Measurements from ENCODE around the gene CACNA2D2.
A peak's percentile ranks its signal among the peaks of the same experiment; 100 is the strongest.

Gene CACNA2D2

DNA sequence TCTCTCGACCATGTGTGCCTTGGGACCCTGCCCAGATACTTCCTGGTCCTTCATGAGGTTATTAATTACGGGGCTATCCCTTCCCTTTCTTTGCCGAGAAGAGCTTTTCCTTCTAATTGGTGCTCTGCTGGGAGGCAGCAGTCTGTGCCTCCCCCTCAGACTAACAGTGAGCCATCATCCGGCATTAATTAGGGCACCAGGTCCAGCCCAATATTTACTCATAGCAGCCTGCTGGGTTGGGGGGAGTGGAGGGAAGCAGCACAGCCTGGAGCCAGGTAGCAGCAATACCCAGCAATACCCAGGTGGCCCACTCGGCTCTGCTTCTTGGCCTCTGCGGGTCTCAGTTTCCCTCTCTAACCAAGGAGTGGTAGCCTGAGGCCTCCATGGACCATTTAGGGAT, 20.1 kb downstream of the CACNA2D2 start:
- no peak overlapping the region for H3K4me2 ChIP-seq (ENCODE audit: insufficient read depth, low read length)
- no peaks in the 10 kb centered on the region for H3K27me3 ChIP-seq (ENCODE audit: insufficient read depth, low read length, poor library complexity)
- no peaks in the 10 kb centered on the region for H3K9me3 ChIP-seq (ENCODE audit: insufficient read depth, low read length, severe bottlenecking)
- no peak overlapping the region for H3K4me3 ChIP-seq (ENCODE audit: low read depth in 1 of 2, low read length in 2 of 2)
- H4K20me1 ChIP-seq (ENCODE audit: insufficient read depth, low read length): peaks cover 6% of the 10 kb centered on the region; the same call in 1 of the 2 replicates
- H3K27ac ChIP-seq (ENCODE audit: low read length): no peak overlapping the region
- H3K9ac ChIP-seq (ENCODE audit: low read depth, low read length): no peak overlapping the region
- 0 out of 2 replicates have a peak, but pooled peaks cover 3% of the 10 kb centered on the region for H3K4me1 ChIP-seq (ENCODE audit: insufficient read depth, low read length)
- ATAC-seq (ENCODE audit: insufficient read depth, low read depth): no peak
- no peaks in the 10 kb centered on the region for H3K36me3 ChIP-seq (ENCODE audit: insufficient read depth, low read length)
- no peak for DNase-seq
- TF ChIP-seq CTCF (IDR thresholded peaks at IDR 0.05; ENCODE audit: borderline replicate concordance, extremely low read depth, low read length, poor library complexity, severe bottlenecking) (no peak), EZH2 (IDR thresholded peaks at IDR 0.05; ENCODE audit: borderline replicate concordance, low read depth, low read length, severe bottlenecking) (no peak)
- H3K79me2 ChIP-seq (ENCODE audit: insufficient read depth, low read length): no peaks in the 10 kb centered on the region
- no peak overlapping the region for H2AFZ ChIP-seq (ENCODE audit: low read depth, low read length)

- Histone ChIP-seq H2AFZ (ENCODE audit: low read depth, low read length) (no peak overlapping the region), H3K4me2 (ENCODE audit: insufficient read depth, low read length) (no peak overlapping the region), H3K36me3 (ENCODE audit: insufficient read depth, low read length) (no peaks in the 10 kb centered on the region), H3K9me3 (ENCODE audit: insufficient read depth, low read length, severe bottlenecking) (no peaks in the 10 kb centered on the region), H3K79me2 (ENCODE audit: insufficient read depth, low read length) (no peaks in the 10 kb centered on the region), H3K27ac (ENCODE audit: low read length) (no peak overlapping the region), H3K4me1 (ENCODE audit: insufficient read depth, low read length) (0 out of 2 replicates have a peak, but pooled peaks cover 3% of the 10 kb centered on the region), H3K9ac (ENCODE audit: low read depth, low read length) (no peak overlapping the region), H3K27me3 (ENCODE audit: insufficient read depth, low read length, poor library complexity) (no peaks in the 10 kb centered on the region), H4K20me1 (ENCODE audit: insufficient read depth, low read length) (peaks cover 6% of the 10 kb centered on the region; the same call in 1 of the 2 replicates), H3K4me3 (ENCODE audit: low read depth in 1 of 2, low read length in 2 of 2) (no peak overlapping the region)
- no peak for TF ChIP-seq EZH2 (IDR thresholded peaks at IDR 0.05; ENCODE audit: borderline replicate concordance, low read depth, low read length, severe bottlenecking)
- no peak for TF ChIP-seq CTCF (IDR thresholded peaks at IDR 0.05; ENCODE audit: borderline replicate concordance, extremely low read depth, low read length, poor library complexity, severe bottlenecking)
- no peak for DNase-seq
- no peak for ATAC-seq (ENCODE audit: insufficient read depth, low read depth)
Observed at GRCh38 chr3:50481992-50482391, 21.4 kb downstream of the CACNA2D2 start.

- no peak overlapping the region for H3K27ac ChIP-seq (ENCODE audit: low read length)
- DNase-seq: peak; percentile 20
- H2AFZ ChIP-seq (ENCODE audit: low read depth, low read length): no peak overlapping the region
- TF ChIP-seq CTCF (IDR thresholded peaks at IDR 0.05; ENCODE audit: borderline replicate concordance, extremely low read depth, low read length, poor library complexity, severe bottlenecking) (no peak), EZH2 (IDR thresholded peaks at IDR 0.05; ENCODE audit: borderline replicate concordance, low read depth, low read length, severe bottlenecking) (no peak)
- H3K79me2 ChIP-seq (ENCODE audit: insufficient read depth, low read length): no peaks in the 10 kb centered on the region
- no peak overlapping the region for H3K4me2 ChIP-seq (ENCODE audit: insufficient read depth, low read length)
- H3K9ac ChIP-seq (ENCODE audit: low read depth, low read length): no peak overlapping the region
- no peaks in the 10 kb centered on the region for H3K27me3 ChIP-seq (ENCODE audit: insufficient read depth, low read length, poor library complexity)
- H3K36me3 ChIP-seq (ENCODE audit: insufficient read depth, low read length): no peaks in the 10 kb centered on the region
- no peak overlapping the region for H3K4me3 ChIP-seq (ENCODE audit: low read depth in 1 of 2, low read length in 2 of 2)
- peak; percentile 63 for ATAC-seq (ENCODE audit: insufficient read depth, low read depth)
- H3K9me3 ChIP-seq (ENCODE audit: insufficient read depth, low read length, severe bottlenecking): no peaks in the 10 kb centered on the region
- H4K20me1 ChIP-seq (ENCODE audit: insufficient read depth, low read length): peaks cover 13% of the 10 kb centered on the region; the same call in 1 of the 2 replicates
- 0 out of 2 replicates have a peak, but pooled peaks cover 3% of the 10 kb centered on the region for H3K4me1 ChIP-seq (ENCODE audit: insufficient read depth, low read length)
Observed at GRCh38 chr3:50480471-50480870, 23.0 kb downstream of the CACNA2D2 start.

Measured in DND-41 (cell line).